GM12864 (cell line): ENCODE data around the gene ZBTB48.

Experiments used
- DNase-seq: peaks from one replicate; pipeline ENCODE4 v3.0.0-alpha.2; 2011; ENCODE audit warnings: low read depth
- H3K4me3 ChIP-seq: 2 replicates; pipeline ENCODE4 v1.5.1; 2011; ENCODE audit warnings: mild to moderate bottlenecking, low read depth, low read length, control low read depth
- TF ChIP-seq, protein P1 (sequence below): IDR thresholded peaks from 2 replicates; pipeline ENCODE4 v1.5.1; 2011; ENCODE audit warnings: low read depth, mild to moderate bottlenecking, moderate library complexity, low read length, control low read depth, inconsistent platforms; ENCODE audit errors: missing control alignments

Gene ZBTB48

DNA sequence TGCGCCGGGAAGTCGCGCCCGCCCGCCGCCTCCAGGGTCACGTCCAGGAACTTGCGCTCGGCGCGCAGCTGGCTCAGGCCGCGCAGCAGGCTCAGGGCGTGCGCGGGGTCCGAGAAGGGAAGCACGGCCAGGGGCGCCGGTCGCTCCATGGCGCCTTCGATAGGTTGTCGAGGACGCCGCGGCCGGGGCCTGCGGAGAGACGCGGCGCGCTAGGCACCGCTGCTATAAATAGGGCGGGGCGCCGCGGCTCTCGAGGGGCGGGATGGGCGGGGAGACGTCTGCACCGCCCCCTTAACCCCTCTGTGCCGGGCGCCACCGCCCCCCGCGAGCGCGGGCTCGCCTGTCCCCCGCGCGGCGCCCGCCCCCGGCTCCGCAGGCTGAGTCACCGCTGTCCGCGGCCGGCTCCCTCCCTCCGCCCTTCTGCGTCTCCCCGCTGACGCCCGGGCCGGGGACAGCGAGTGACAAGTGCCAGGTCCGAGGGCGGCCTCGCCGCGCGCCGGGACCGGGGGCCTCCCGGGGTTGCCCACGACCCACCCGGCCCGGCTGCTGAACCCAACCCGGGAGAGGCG, 23.0 kb downstream of the ZBTB48 start, which contains the start of gene KLHL21:
Gene KLHL21 (minus strand): TSS at position 201 of the 569 bp plus-strand sequence. CDS start 52 bp downstream, at position 149.
- TF ChIP-seq, protein P1, sequence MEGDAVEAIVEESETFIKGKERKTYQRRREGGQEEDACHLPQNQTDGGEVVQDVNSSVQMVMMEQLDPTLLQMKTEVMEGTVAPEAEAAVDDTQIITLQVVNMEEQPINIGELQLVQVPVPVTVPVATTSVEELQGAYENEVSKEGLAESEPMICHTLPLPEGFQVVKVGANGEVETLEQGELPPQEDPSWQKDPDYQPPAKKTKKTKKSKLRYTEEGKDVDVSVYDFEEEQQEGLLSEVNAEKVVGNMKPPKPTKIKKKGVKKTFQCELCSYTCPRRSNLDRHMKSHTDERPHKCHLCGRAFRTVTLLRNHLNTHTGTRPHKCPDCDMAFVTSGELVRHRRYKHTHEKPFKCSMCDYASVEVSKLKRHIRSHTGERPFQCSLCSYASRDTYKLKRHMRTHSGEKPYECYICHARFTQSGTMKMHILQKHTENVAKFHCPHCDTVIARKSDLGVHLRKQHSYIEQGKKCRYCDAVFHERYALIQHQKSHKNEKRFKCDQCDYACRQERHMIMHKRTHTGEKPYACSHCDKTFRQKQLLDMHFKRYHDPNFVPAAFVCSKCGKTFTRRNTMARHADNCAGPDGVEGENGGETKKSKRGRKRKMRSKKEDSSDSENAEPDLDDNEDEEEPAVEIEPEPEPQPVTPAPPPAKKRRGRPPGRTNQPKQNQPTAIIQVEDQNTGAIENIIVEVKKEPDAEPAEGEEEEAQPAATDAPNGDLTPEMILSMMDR, result no peak
- H3K4me3 ChIP-seq, result peak within 1 kb of the TSS; percentile 75
- no peak for DNase-seq

- TF ChIP-seq, protein P1, result no peak
- peak overlapping the region; percentile 75 for H3K4me3 ChIP-seq
- DNase-seq, result no peak
These were observed 23.6 kb downstream of the ZBTB48 start for GRCh38 chr1:6603238-6603914.

DNA sequence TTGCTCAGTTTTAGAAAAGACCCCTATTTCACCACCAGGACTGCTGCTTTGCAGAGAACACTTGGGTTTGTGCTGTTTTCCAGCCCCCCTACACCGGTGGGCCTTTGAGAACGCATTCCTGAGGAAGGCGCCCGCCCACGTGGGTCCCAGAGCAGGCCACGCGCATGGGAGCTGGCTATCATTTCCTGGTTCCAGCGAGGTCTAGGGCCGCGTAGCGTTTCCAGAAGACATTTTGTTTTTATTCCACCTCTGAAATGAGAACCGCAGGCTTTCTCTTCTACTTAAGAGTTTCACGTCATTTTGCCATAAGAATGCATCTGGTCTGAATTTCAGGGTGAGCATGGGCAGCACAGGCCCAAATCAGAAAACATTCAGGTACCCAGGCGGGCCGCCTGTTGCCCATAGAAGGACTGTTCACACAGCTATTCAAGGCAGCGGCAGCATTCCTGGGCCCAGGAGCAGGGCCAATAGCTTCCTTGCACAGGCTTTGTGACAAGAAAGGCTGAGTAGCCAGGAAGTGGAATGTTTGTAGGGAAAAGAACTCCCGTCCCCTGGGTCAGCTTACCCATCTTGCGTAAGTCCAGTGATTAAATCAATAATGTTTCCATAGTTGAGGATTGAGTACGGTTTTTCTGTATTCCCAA, 24.2 kb downstream of the ZBTB48 start:
- H3K4me3 ChIP-seq, result peak overlapping the region; percentile 75; the same call in 1 of the 2 replicates
- TF ChIP-seq, protein P1, result no peak

DNA sequence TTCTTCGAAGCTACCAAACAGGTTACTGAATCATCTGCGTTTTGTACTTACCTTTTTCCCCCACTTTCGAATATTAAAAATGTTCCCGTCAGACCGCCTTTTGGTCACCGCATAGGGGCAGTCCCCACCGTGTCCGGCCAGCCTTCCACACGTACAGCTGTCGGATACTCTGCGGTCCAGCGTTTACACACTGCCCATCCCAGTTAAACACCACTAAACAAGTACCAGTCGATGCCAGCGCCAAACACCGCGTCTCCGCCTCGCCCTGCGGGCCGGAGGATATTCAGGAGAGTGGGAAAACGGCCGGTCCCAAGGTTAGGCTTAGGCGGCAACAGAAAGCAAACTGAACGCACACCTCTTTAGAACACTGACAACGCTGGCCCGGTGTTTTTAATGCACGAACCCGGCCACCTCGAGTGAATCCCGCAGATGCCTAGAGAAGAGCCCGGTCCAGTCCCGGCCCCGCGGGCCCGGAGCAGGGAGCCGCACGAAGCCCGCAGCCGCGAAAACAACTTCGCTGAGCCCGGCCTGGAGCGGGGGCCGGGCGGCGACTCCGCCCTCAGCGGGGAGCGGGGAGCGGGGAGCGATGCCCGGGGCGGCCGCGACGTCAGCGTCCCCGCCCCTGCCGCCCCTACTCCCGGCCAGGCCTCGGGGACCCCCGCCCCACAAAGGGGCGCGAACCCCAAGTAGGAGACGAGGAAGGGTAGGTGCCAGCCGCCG, 33.0 kb downstream of the ZBTB48 start:
- TF ChIP-seq, protein P1, result no peak
- no peak for DNase-seq
- peak overlapping the region; percentile 61 for H3K4me3 ChIP-seq

More for the DNA sequence above, 24.2 kb downstream of the ZBTB48 start:
- no peak for DNase-seq

GRCh38 chr1:6613361-6614018, 33.7 kb downstream of the ZBTB48 start, which contains the start of gene PHF13:
Gene PHF13 (plus strand): TSS chr1:6613731. CDS start chr1:6614067, 336 bp downstream.
- DNase-seq, result peak; percentile 94
- TF ChIP-seq, protein P1, result no peak
- H3K4me3 ChIP-seq, result peak within 1 kb of the TSS; percentile 89
